Colonic mucosa (tissue), 4 donors: Measurements from ENCODE around the gene COL9A3. TPM values are rescaled to one million over a fixed set of nuclear protein-coding genes. Genes with fewer than 3 reads are reported as not detected.

Experiments used
- DNase-seq: peaks from one replicate; pipeline ENCODE4 v3.0.0-alpha.2; 2020
- H3K27ac ChIP-seq: fragments of 200-600 bp; one replicate; pipeline ENCODE4 v1.8.0; 2021
- H3K27me3 ChIP-seq: fragments of 200-600 bp; one replicate; pipeline ENCODE4 v1.8.0; 2021
- H3K36me3 ChIP-seq: fragments of 200-600 bp; one replicate; pipeline ENCODE4 v1.8.0; 2021
- H3K4me1 ChIP-seq: fragments of 200-600 bp; one replicate; pipeline ENCODE4 v1.8.0; 2021; ENCODE audit warnings: mild to moderate bottlenecking
- H3K4me3 ChIP-seq: fragments of 200-600 bp; one replicate; pipeline ENCODE4 v1.8.0; 2021
- H3K9ac ChIP-seq, 2 donors: one replicate each; pipeline ENCODE4 v1.7.0; 2013; ENCODE audit warnings: control low read depth in 2 of 2, low read depth in 2 of 2, low read length in 2 of 2
- H3K9me3 ChIP-seq: fragments of 200-600 bp; one replicate; pipeline ENCODE4 v1.8.0; 2021
- intact Hi-C: fragments of 100-400 bp; cut with DNase I; formaldehyde crosslinking; loops from one replicate; pipeline ENCODE4 v1.14.1; 2022
- total RNA-seq, 2 donors: library from RNA; stranded (reverse); fragmentation: NEBNext Ultra II Directional in 1 of 2; extraction: Animal tissue kit (Norgen Biotek cat#: 25700) in 1 of 2; gene quantifications; one replicate each; pipeline ENCODE4 v1.2.1, GENCODE V29; 2021
- TF ChIP-seq, protein P1 (sequence below): fragments of 200-600 bp; IDR thresholded peaks from one replicate; pipeline ENCODE4 v1.8.0; 2022; ENCODE audit warnings: antibody characterized with exemption, mild to moderate bottlenecking
- donor health status: healthy.
- donor health status: DM: no; HTN: no; CAD: no.
- donor health status: DM: no; HTN: no; CAD: no.

COL9A3 gene
- total RNA-seq, 2 donors from 2014 or later: 2.7 to 3.6 TPM

GRCh38 chr20:62785393-62785792 is 31.5 kb upstream of the COL9A3 start:
- no peak overlapping the region for H3K4me3 ChIP-seq
- intact Hi-C loops: no loop called here
- no peak for DNase-seq
- TF ChIP-seq, protein P1, sequence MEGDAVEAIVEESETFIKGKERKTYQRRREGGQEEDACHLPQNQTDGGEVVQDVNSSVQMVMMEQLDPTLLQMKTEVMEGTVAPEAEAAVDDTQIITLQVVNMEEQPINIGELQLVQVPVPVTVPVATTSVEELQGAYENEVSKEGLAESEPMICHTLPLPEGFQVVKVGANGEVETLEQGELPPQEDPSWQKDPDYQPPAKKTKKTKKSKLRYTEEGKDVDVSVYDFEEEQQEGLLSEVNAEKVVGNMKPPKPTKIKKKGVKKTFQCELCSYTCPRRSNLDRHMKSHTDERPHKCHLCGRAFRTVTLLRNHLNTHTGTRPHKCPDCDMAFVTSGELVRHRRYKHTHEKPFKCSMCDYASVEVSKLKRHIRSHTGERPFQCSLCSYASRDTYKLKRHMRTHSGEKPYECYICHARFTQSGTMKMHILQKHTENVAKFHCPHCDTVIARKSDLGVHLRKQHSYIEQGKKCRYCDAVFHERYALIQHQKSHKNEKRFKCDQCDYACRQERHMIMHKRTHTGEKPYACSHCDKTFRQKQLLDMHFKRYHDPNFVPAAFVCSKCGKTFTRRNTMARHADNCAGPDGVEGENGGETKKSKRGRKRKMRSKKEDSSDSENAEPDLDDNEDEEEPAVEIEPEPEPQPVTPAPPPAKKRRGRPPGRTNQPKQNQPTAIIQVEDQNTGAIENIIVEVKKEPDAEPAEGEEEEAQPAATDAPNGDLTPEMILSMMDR: no peak
- H3K9ac ChIP-seq: no peak overlapping the region
- no peaks in the 10 kb centered on the region for H3K4me1 ChIP-seq
- no peaks in the 10 kb centered on the region for H3K9me3 ChIP-seq
- no peaks in the 10 kb centered on the region for H3K36me3 ChIP-seq
- no peak overlapping the region for H3K27ac ChIP-seq
- H3K27me3 ChIP-seq: no peaks in the 10 kb centered on the region

GRCh38 chr20:62786157-62786556 is 30.7 kb upstream of the COL9A3 start:
- DNase-seq: no peak
- H3K4me3 ChIP-seq: no peak overlapping the region
- H3K9me3 ChIP-seq: no peaks in the 10 kb centered on the region
- H3K9ac ChIP-seq: no peak overlapping the region
- intact Hi-C loops: no loop called here
- no peaks in the 10 kb centered on the region for H3K36me3 ChIP-seq
- H3K4me1 ChIP-seq: no peaks in the 10 kb centered on the region
- no peaks in the 10 kb centered on the region for H3K27me3 ChIP-seq
- TF ChIP-seq, protein P1: no peak
- H3K27ac ChIP-seq: no peak overlapping the region

GRCh38 chr20:62787321-62787720 is 29.5 kb upstream of the COL9A3 start:
- intact Hi-C loops: no loop called here
- Histone ChIP-seq H3K27me3 (no peaks in the 10 kb centered on the region), H3K9ac (no peak overlapping the region), H3K27ac (no peak overlapping the region), H3K9me3 (no peaks in the 10 kb centered on the region), H3K36me3 (no peaks in the 10 kb centered on the region), H3K4me1 (no peaks in the 10 kb centered on the region), H3K4me3 (no peak overlapping the region)
- TF ChIP-seq, protein P1: no peak
- DNase-seq: no peak

- no peaks in the 10 kb centered on the region for H3K9me3 ChIP-seq
- TF ChIP-seq, protein P1: no peak
- no peak overlapping the region for H3K27ac ChIP-seq
- no peaks in the 10 kb centered on the region for H3K36me3 ChIP-seq
- H3K9ac ChIP-seq: no peak overlapping the region
- intact Hi-C loops: no loop called here
- no peaks in the 10 kb centered on the region for H3K27me3 ChIP-seq
- DNase-seq: no peak
- no peak overlapping the region for H3K4me3 ChIP-seq
- no peaks in the 10 kb centered on the region for H3K4me1 ChIP-seq
Measured at GRCh38 chr20:62787866-62788265, 29.0 kb upstream of the COL9A3 start.

DNA sequence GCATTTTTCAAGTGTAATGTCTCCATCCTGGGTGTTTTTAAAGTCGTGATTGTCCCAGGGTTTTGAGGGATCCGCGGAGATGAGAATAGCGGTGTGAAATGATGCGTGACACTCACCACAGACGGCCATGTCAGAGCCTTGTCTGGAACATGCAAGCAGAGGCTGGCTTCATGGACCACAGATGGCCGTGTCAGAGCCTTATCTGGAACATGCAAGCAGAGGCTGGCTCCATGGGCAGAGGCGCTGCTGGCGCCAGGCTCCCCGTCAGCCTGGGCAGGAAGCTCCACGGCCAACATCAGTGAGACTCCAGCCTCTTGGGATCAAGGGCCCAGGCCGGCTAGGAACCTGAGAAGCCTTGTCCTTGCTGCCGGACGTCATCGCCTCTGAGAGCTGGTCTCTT is 28.2 kb upstream of the COL9A3 start:
- no peaks in the 10 kb centered on the region for H3K9me3 ChIP-seq
- H3K27ac ChIP-seq: no peak overlapping the region
- no peaks in the 10 kb centered on the region for H3K27me3 ChIP-seq
- no peak overlapping the region for H3K4me3 ChIP-seq
- H3K36me3 ChIP-seq: no peaks in the 10 kb centered on the region
- H3K9ac ChIP-seq: no peak overlapping the region
- no peak for DNase-seq
- TF ChIP-seq, protein P1: no peak
- intact Hi-C loops: no loop called here
- H3K4me1 ChIP-seq: peaks cover 2% of the 10 kb centered on the region

- Histone ChIP-seq H3K4me1 (peaks cover 4% of the 10 kb centered on the region), H3K27me3 (no peaks in the 10 kb centered on the region), H3K9me3 (no peaks in the 10 kb centered on the region), H3K4me3 (no peak overlapping the region), H3K36me3 (no peaks in the 10 kb centered on the region), H3K9ac (no peak overlapping the region), H3K27ac (no peak overlapping the region)
- intact Hi-C loops: loop anchor here (2.0 kb wide), 1 partner anchor 121 kb away; no protein-coding TSS in a partner anchor
- TF ChIP-seq, protein P1: no peak
- DNase-seq: no peak
Measured at GRCh38 chr20:62790075-62790474, 26.8 kb upstream of the COL9A3 start.
